NCI-H345 treated with DMSO at 0.1 percent for 48 hours (cell line): ENCODE data around the gene CDK5R2.

Source experiments
- DNase-seq: peaks from one replicate; lab custom pipeline; 2025; ENCODE audit not compliant: unreplicated experiment; lab: John Stamatoyannopoulos, UW

Gene CDK5R2

DNA sequence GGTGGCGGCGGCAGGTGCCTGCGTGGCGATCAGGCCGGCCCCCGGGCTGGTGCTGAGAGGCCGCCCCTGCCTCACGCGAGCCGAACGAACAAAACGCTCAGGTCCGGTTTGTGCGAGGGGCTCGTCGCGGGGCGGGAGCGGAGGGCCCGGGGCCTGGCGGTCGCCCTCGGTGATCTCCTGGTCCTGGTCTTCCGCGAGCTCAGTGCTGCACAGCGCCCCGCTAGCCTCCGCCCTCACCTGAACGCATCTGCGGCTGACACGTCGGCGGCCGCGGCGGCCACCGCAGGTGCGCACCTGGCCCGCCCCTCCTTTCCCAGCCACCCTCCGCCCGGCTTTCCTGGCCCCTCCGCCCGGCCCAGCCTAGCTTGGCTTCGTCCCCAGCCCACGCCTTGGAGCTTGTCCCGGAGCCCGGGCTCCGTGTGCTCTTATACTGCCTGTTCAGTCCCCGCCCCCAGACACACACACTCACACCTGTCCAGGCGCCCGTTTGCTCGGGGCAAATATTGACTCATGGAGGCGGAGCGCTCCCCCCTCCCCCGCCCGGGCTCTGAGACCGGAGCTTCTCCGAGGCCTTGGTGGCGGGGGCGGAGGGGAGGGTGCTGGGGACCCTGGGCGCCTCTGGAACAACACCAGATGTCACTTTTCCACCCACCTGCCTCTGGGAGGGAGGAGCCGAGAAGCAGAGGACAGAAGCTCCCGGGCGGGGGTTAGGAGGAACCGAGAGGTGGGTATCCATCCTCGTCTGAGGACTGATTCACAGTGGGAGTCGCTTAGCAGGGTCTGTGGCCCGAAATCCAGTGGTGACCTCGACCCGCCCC, 42.3 kb downstream of the CDK5R2 start:
- peak; percentile 90 for DNase-seq

DNA sequence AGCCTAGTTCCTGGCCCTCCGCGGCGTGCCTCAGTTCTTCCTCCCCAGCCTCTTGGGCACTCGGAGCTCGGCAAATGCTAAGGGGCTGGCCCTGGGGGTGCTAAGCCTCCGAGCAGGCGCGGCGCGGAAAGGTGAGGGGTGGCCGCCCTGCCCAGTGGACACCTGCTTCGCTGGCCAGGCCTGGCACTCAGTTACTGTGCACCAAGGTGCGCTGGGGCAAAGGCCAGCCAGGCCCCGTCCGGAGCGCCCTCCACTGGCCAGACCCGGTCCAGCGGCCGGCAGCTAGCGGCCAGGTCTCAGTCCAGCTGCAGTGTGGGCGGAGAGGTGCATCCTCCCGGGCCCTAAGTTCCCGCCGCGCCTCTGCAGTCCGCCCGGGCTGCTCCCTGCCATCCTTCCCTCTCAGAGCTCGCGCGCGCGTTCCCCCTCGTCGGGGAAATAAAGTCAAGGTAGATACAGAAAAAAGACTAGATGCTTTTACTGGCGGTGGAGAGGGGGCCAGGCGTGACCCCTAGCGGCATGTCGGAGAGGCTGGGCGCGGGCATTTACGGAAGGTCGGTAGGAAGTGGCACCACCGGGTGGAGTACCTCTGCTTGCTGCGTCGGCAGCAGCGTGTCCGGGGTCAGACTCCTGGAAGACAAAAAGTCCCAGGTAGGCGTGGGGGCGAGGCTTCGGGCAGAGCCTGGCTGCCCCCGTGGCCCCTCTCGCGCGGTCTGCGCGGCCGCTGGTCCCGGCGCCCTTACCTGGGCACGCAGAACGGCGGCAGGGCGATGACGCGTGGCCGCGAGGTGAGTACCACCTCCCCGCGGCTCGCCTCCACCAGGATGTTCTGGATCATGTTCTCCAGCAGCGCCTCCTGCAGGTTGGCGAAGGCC, 43.2 kb downstream of the CDK5R2 start:
- peak; percentile 68 for DNase-seq

DNA sequence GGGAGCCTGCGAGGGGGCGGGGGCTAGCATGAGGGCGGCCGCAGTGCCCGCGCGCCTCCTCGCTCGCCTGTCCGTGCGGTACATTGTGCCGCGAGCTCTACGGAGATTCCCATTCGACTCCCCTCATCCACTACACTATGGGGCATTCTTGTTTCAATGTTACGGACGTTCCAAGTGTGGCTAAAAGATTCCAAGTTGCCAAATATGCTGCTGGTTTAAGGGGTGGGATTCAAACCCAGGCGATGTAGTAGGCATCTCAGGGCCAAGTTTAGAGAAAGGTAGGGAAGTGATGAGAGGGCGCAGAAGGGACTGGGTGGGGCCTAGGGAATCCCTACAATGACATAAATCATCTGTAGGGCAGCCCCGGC, 43.8 kb downstream of the CDK5R2 start:
- no peak for DNase-seq

DNA sequence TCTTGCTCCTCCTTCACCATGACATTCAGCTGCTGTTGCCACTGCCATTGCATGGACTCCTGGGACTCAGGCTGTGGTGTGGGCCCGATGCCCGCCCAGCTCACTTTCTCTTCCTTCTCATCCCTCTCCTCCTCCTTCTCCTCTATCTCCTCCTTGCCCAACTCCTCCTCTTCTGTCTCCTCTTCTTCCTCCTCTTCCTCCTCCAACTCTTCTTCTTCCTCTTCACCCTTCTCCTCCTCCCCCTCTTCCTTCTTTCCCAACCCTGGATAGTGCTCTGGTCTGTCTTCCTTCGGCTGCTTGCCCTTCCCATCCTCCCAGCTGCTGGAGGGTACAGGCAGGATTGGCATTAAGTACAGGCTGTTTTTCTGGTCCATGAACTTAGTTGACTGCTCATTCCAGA, 44.5 kb downstream of the CDK5R2 start:
- DNase-seq: no peak

DNA sequence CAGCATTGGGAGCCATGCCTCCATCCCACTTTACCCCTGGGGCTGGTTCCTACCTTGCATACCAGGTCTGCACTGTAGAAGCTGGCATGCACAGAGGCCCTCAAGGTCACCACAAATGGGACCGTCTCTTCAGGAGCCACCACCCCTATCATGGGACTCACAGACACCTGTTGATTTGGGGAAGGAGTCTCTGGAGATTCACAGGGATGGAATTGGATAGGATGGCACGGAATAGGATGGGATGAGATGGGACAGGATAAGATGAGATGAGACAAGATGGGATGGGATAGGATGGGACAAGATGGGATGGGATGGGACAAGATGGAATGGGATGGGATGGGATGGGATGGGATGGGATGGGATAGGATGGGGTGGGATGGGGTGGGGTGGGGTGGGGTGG, 49.8 kb downstream of the CDK5R2 start:
- DNase-seq: no peak

DNA sequence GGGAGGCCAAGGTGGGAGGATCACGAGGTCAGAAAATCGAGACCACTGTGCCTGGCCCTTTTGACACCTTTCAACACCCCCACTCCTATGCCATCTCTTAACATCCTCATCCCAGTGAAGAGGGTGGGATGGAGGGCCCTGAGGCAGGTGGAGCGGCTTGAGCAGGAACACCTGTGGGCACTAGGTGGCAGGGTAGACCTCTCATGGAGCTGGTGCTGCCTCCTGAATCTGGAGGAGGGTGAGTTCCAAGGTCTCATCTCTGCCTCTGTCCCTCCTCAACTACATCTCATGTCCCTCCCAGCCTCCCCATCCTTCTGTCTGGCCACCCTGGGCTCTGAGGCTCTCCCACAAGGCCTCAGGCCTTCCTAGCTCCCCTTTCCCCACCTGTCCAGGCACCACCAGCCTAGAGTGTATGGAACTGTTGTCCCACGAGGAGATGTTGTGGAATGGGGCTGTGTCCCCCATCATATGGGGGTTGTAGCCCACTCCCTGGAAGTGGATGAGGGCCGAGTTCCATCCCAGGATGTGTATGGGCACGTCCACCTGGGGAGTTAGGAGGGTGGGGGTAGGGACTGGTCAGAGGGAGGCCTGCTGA, 50.8 kb downstream of the CDK5R2 start:
- peak; percentile 6 for DNase-seq

DNA sequence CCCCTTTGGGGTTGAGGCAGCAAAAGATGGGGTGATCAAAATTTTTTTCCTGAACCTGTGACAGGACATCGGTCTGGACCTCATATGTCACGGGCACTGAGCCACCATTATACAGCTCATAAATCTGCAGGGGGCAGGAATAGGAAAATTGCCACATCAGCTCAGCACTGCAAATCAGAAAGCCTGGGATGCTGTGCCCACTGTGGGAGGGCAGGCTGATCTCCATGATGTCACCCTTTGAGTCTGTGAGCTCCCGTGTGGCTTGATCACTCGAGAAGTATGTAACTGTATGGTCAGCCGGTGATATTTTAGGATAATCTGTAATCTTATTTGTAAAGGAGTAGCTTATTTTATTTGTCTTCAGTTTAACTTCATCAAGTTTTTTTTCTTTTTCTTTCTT, 51.4 kb downstream of the CDK5R2 start:
- DNase-seq: no peak
